Duodenal mucosa (tissue), 2 donors: ENCODE measurements around the gene GAPDHS.

ENCODE experiments used
- H3K27ac ChIP-seq: one replicate; pipeline ENCODE4 v1.7.0; 2013; ENCODE audit warnings: low read depth, low read length
- H3K27me3 ChIP-seq, 2 donors: one replicate each; pipeline ENCODE4 v1.7.0; 2013; ENCODE audit warnings: low read length in 2 of 2, control low read depth in 1 of 2; ENCODE audit not compliant: insufficient read depth in 2 of 2, control insufficient read depth in 1 of 2
- H3K36me3 ChIP-seq, 2 donors: one replicate each; pipeline ENCODE4 v1.7.0; 2013; ENCODE audit warnings: low read length in 2 of 2, control low read depth in 1 of 2; ENCODE audit not compliant: insufficient read depth in 2 of 2, control insufficient read depth in 1 of 2
- H3K4me1 ChIP-seq, 2 donors: one replicate each; pipeline ENCODE4 v1.7.0; 2013; ENCODE audit warnings: low read length in 2 of 2, control low read depth in 1 of 2; ENCODE audit not compliant: insufficient read depth in 2 of 2, control insufficient read depth in 1 of 2
- H3K4me3 ChIP-seq, 2 donors: one replicate each; pipeline ENCODE4 v1.7.0; 2013; ENCODE audit warnings: low read length in 2 of 2, low read depth in 1 of 2
- H3K9ac ChIP-seq, 2 donors: one replicate each; pipeline ENCODE4 v1.7.0; 2013; ENCODE audit warnings: low read length in 2 of 2, low read depth in 1 of 2
- H3K9me3 ChIP-seq, 2 donors: one replicate each; pipeline ENCODE4 v1.7.0; 2013; ENCODE audit warnings: low read length in 2 of 2, control low read depth in 1 of 2; ENCODE audit not compliant: control insufficient read depth in 1 of 2

Gene GAPDHS

DNA sequence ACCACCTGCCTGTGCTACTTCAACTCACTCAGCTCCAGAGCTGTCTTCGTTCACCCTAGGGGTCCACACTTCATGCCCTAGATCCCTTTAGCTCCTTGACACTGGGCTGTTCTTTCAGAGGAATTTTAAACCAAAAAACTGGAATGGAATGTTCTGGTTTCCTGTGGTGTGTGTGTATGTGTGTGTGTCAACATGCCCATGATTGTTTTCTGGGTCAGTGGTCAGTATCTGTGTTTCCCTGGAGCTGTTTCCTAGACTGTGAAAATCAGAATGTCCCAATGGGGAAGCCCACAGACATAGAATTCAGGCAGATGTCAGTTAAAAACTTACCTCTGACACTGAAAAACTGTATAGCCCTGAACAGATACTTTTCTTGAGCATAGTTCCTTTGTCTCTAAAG is 54.1 kb downstream of the GAPDHS start:
- Histone ChIP-seq H3K9me3 (no peaks in the 10 kb centered on the region), H3K27me3 (no peaks in the 10 kb centered on the region), H3K4me1 (no peaks in the 10 kb centered on the region)

DNA sequence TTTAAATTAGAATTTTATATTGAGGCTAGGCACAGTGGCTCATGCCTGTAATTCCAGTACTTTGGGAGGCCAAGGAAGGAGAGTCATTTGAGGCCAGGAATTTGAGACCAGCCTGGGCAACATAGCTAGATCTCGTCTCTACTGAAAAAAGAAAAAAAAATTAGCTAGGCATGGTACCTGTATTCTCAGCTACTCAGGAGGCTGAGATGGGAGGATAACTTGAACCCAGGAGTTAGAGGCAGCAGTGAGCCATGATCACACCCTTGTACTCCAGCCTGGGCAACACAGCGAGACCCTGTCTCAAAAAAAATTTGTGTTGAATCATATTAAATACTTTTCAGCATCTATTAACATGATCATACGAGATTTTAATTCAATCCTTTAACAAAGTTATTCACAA is 57.6 kb downstream of the GAPDHS start:
- Histone ChIP-seq H3K9me3 (no peaks in the 10 kb centered on the region), H3K4me1 (no peaks in the 10 kb centered on the region), H3K36me3 (no peaks in the 10 kb centered on the region), H3K9ac (no peak overlapping the region), H3K4me3 (no peak overlapping the region), H3K27ac (no peak overlapping the region), H3K27me3 (no peaks in the 10 kb centered on the region)

More for the DNA sequence above, 54.1 kb downstream of the GAPDHS start:
- Histone ChIP-seq H3K27ac (no peak overlapping the region), H3K9ac (no peak overlapping the region), H3K36me3 (no peaks in the 10 kb centered on the region), H3K4me3 (no peak overlapping the region)

DNA sequence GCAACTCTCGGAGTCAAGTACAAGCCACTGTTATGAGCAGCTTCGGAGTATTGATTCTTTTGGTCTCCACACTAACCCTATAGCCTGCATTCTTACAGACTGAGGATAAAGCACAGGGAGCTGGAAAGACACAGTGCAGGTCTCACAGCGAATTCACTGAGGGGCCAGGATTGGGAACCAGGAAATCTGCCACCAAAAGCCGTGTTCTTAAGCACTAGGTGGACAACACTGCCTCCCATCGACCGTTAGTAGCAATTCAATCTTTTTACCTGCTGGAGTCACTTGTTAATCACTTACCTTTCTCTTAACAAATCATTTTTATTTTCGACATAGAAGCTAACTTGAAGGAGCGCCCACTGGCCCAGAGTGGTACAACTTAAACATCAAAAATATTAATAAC is 59.0 kb downstream of the GAPDHS start:
- no peaks in the 10 kb centered on the region for H3K36me3 ChIP-seq
- no peaks in the 10 kb centered on the region for H3K4me1 ChIP-seq
- no peaks in the 10 kb centered on the region for H3K9me3 ChIP-seq
- no peak overlapping the region for H3K27ac ChIP-seq
- H3K27me3 ChIP-seq: no peaks in the 10 kb centered on the region
- no peak overlapping the region for H3K9ac ChIP-seq
- no peak overlapping the region for H3K4me3 ChIP-seq
